CD4-positive, alpha-beta T cell treated with Interleukin-4 for 1 hour (primary cell): ENCODE results near the gene NMUR2.

Experiments
- DNase-seq, 2 donors: peaks; one replicate each; pipeline ENCODE4 v3.0.0-alpha.2; 2020 to 2022

NMUR2 gene, protein sequence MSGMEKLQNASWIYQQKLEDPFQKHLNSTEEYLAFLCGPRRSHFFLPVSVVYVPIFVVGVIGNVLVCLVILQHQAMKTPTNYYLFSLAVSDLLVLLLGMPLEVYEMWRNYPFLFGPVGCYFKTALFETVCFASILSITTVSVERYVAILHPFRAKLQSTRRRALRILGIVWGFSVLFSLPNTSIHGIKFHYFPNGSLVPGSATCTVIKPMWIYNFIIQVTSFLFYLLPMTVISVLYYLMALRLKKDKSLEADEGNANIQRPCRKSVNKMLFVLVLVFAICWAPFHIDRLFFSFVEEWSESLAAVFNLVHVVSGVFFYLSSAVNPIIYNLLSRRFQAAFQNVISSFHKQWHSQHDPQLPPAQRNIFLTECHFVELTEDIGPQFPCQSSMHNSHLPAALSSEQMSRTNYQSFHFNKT

DNA sequence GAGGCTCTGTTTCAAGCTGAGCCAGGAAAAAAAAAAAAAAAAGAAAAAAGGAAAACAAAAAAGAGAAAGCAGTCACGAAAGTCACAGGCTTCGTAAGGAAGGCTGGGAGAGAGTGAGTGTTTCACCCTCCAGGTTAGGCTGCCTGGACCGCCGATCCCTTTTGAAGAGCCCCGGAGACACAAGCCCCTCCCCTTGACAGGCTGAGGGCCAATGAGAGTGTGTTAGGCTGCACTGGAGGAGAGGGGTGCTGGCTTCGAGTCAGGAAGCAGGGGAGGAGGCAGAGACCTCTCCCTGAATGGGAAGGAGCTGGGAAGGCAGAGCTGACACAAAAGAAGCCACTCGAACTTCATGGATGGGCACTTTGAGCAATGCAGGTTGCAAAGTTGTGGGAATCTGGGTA lies at the start of gene NMUR2:
NMUR2 (minus strand) TSS at position 135 of the 400 bp plus-strand sequence. CDS start 166 bp downstream, outside the sequence.
- DNase-seq: no peak

DNA sequence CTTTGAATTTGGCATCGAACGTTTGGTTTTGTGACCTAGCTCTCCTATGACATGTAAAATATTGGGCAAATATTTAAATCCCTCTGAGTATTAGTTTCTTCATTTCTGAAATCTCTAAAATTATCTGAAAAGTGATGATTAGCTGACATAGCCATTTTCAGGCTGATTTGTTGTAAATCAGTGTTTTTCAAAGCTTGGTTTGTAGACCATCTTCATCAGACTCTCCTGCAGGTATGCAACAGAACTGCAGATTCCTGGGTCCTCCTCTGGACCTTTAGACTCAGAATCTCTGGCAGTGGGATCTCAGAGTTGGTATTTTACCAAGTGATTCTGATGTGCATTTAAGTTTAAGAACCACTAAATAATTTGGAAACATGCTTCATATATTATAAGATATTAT lies 38.9 kb upstream of the NMUR2 start:
- DNase-seq: no peak

DNA sequence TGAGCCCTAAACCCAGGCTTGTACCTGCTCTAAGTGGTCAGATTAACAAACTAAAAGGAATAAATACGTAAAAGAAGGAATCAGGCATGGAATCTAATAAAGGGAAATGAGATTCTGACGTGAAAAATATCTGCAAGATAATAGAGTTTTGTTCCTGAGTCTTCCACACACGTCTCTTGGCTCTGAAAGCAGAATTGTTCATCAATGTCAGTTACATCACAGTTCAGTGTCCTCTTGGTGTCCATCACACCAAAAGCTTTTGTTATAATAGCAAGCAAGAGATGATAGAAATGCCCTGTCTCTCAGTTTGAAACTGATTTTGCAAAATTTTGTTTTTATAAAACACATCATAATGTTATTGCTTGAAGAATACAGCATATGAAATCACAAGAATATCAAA lies 34.7 kb upstream of the NMUR2 start:
- DNase-seq: no peak

DNA sequence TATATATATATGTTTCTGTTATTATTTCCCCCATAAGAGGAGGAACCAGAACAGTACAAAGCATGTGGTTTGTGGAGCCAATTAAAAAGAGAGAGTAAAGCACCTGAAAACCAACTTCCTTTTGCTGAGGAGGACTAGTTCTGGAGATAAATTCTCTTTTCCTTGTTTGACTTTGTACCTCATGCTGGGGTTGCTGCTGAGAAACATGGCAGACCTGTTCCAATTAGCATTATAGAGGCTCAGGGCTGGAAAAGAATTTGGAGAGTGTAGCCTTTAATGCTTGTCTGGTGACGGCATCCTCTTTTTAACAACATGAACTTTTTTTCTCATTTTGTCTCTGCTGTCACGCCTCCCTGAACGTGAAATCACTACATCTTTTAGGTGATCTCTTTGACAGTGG lies 32.8 kb upstream of the NMUR2 start:
- no peak for DNase-seq

DNA sequence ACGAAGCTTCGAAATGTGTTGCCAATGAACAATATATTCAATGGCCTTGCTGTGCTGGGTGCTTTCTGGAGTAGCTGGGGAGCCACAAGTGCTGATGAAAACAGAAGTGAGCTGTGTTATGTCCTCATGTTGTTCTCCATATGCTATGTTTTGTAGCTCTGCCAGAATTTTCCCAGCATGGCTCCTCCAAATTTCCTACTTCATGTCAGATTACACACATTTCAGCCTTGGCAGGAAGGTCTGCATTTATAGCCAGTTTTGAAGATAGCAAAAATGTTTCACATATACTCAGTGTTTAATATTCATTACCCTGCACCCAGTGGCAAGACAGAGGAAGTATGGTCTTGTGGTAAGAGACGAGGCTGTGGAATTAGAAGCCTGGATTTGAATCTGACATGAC lies 22.6 kb upstream of the NMUR2 start:
- DNase-seq: no peak

DNA sequence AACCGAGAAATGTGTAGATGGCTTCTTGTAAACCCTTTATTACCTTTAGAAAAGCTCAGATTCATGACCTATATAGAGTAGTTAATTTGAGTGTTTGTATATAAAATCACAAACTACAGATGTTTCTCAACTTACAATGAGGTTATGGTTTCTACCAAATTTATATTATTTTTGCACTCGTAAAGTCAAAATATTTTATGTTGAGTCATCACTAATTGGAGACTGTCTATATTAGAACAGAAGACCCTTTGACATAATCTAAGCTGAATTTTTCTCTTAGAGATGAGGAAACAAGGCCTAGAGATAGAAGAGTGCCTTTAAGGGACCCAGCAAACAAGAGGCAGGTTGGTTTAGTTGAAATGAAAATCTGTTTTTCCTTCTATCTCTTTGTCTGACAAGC lies 20.0 kb upstream of the NMUR2 start:
- DNase-seq: no peak

DNA sequence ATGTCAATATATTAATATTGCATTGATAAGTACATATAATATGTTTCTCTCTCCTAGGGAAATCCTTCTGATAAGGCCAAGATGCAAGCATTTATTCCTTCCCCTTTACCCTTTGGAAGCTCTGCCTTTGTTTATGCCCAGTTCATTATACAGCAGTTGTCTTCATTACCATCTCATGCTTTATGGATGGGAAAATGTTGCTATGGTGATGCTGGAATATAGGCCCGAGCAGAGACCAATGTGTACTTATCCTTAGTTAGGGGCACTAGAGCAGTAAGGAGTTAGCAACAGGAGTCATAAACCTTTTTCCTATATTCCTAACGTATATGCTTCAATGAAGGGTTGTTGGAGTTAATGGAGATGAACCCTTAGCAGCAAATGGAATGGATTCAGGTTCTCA lies 19.4 kb upstream of the NMUR2 start:
- DNase-seq: no peak

DNA sequence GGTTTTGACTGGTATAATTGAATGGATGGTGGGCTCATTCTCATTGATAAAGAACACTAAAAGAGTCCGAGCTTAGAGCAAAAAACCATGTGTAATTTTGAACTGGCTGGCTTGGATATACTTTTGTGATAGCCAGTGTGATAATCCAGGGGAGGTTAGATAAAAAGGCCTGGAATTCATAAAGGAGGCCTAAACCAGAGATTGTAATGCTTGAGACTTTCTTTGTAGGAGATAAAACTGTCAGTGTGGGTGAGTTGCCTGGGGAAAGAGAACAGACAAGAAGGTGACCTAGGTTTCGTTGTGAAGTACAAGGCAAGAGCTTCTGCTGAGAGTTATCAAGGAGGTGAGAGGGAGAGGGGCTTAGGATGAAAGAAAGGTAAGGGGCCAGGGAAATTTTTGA lies 17.0 kb upstream of the NMUR2 start:
- DNase-seq: no peak

DNA sequence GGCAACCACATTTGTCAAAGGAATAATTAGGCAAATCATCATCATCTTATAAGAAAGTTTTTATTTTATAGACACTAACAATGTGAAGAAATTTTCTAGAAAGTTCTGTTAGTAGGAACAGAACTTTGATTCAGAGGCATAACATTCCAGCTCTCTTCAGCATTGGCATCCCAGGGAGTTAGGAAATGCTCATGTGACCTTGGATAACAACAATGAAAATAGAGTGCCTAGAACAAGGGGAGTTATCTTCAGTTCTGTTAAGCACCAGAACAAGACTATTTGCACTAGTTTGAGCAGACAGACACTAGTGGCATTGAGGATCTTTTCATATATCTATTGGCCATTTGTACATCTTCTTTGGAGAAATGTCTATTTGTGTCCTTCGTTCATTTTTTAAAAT lies 7.0 kb upstream of the NMUR2 start:
- no peak for DNase-seq

DNA sequence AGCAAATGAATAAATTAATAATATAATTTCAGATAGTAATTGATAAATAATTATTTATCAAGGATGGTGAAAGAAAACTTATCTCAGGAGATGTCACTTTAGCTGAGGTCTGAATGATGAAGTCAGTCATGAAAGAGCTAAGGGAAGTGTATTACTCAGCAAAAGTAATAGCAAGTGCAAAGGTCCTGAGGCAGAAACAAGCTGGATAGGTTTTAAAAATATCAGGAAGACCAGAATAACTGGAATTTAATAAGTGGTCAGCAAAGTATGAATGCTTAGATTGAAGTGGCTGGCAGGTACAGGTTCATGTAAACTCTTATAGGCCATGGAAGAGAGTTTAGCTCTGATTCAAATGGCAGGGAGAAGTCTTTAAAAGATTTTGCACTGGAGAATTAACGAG lies 1.0 kb upstream of the NMUR2 start:
- no peak for DNase-seq

DNA sequence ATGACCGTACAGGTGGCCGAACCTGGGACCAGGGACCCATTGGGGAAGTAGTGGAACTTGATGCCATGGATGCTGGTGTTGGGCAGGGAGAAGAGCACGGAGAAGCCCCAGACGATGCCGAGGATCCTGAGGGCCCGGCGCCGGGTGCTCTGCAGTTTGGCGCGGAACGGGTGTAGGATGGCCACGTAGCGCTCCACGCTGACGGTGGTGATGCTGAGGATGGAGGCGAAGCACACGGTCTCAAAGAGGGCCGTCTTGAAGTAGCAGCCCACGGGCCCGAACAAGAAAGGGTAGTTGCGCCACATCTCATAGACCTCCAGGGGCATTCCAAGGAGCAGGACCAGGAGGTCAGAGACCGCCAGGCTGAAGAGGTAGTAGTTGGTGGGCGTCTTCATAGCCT lies 585 bp downstream of the NMUR2 start:
- no peak for DNase-seq

DNA sequence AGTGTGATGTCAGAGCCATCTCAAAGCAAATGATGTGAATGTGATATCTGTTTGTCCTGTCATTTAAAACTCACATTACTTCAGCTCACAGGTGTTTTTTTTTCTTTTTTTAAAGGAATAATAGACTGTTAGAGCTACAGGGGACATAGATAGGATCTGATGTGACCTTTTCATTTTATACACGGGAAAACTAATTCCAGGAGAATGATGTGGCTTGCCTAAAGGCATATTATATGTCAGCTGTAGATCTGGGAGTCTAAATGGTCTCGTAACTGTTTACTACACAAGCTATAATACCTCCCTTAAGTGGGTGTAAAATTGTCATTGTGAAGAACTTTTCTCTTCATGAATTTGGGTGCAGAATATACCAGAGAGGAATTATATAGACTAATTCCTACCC lies 2.0 kb downstream of the NMUR2 start:
- no peak for DNase-seq

DNA sequence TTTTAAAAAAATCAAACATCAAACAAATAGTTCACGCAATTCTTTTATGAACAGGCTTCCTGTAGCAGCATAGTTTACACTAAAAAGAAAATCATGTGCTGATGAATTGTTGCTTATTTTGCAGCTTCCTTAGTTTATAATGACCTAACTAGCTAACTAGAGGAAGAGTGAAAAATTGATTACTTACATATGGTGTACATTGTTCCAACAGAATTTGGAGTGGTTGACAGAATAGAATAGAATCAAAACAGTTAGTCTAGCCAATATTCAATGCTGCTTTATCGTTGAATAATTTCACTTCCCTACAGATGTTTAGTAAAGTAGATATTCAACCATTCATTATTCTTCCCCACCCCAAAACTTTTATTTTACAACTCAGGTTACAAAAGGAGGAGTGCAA lies 4.2 kb downstream of the NMUR2 start:
- no peak for DNase-seq

DNA sequence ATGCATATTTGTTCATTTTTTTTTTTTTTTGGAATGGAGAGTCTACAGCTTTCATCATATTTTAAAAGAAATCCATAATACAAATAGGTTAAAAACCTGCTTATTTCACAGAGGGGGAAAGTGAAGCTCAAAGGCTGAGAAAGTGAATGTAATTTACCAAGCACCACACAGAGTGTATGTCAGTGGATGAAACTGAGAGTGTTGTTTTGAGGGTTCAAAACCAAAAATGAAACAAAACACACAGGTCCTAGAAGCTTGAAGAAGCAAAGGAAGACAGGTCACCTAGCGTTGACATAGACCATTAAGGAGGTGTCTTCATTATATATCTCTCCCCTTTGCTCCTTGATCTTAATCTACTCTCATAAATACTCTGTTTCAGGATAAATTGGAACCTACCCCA lies 7.5 kb downstream of the NMUR2 start:
- DNase-seq: no peak

DNA sequence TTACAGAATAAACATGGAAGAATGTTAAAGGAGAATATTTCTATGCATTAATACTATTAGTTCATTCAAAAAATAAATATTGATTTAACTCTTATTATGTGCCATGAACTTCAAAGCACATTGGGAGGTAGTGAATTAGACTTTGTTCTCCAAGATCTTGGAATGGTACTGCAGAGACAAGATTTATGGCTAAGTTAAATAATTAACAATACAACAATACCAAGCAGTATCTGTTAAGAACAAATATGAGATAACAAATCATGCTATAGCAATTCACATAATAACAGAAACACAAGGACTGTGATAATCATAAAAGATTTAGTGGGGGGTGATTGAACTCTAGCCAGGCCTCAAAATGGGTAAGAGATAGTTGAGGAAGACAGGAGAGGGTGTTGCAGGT lies 11.6 kb downstream of the NMUR2 start:
- no peak for DNase-seq

DNA sequence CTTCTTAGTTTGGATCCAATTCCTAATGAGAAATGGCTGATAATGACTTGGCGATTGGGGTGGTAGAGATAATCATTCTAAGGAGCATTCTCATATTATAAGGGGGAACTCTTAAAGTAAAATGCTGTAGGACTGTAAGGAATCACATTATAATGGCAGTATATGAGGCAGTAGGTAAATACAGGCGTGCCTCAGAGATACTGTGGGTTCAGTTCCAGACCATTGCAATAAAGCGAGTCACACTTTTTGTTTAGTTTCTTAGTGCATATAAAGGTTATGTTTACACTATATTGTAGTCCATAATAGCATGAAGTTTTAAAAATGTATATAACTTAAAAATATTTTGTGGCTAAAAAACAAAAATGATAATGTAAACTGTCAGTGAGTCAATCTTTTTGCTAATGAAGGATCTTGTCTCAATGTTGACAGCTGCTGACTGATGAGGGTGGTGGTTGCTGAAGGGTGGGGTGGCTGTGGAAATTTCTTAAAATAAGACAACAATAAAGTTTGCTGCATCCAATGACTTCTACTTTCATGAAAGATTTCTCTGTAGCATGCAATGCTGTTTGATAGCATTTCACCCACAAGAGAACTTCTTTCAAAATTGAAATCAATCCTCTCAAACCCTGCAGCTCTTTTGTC lies 15.8 kb downstream of the NMUR2 start:
- no peak for DNase-seq

DNA sequence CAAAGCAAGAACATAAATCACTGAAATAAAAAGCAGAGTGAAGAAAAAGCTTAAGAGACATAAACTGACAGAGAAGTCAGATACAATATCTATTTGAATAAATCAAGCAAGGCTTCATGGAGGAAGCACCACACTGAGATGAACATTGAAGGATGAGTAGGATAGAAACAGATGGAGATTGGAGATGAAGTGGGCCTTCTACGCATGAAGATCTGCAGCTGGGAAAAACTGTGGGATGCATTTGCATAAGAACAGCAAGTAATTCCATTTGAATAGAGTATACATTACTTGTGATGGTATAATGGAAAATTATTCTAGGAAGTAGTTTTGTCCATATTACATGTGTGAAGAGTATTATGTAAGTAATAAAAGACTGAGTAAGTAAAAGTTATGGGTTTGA lies 16.5 kb downstream of the NMUR2 start:
- no peak for DNase-seq

DNA sequence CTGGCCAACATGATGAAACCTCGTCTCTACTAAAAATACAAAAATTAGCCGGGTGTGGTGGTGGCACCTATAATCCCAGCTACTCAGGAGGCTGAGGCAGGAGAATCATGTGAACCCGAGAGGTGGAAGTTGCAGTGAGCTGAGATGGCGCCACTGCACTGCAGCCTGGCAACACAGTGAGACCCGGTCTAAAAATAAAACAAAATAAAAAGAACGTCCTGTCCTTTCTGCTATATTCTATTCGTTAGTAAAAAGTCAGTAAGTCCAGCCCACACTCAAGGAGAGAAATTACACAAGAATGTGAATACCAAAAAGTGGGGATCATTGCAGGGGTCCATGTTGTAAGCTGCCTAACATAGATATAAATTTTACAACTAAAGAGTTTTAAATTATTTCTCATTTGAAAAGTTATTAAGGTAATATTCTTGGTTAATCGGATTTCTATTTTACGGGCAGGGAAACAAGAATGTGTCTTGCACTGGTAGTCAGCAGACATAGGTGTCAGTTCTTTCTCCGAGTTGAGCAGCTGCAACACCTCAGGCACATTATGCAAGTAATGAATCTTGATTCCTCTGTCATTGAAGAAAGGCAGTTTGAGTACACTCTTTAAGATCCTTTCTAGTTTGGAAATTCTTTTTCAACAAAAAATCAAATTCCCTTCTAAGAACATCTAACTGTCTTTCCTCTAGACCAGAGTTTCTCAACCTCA lies 24.5 kb downstream of the NMUR2 start:
- DNase-seq: no peak

DNA sequence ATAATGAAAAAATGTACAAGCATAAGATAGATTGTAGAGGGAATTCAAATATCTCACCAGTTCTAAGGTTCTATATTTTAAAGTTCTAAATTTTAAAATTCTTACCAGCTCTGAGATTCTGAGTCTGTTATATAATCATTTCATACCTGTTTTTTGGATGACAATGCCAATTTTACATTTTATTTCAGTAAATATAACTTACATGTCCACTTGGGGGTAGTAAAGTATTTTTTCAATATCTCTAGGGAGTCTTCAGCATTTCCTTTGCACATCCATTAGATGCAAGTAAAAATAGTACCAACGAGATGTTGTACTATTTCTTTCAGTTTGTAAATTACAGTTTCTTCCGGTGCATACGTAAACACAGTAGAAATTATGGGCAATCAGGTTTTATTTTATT lies 25.7 kb downstream of the NMUR2 start:
- DNase-seq: no peak

DNA sequence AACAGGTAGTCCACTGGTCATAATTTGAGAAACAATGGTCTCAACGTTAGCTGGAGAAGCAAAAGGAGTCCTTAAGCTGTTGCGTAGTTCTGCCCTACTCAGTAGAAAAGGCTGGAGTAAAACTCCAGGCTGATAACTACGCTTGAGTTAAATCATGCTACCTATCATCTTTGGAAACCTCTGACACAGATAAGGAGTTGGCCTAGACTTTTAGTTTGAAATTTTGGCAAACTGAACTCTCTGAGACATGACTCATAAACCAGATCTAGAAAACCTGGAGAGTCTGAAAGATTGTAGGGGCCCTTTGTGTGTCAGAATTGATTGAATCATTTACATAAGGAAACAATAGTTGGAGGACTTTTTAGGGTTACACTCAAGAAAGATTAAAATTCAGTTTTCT lies 26.3 kb downstream of the NMUR2 start:
- no peak for DNase-seq

DNA sequence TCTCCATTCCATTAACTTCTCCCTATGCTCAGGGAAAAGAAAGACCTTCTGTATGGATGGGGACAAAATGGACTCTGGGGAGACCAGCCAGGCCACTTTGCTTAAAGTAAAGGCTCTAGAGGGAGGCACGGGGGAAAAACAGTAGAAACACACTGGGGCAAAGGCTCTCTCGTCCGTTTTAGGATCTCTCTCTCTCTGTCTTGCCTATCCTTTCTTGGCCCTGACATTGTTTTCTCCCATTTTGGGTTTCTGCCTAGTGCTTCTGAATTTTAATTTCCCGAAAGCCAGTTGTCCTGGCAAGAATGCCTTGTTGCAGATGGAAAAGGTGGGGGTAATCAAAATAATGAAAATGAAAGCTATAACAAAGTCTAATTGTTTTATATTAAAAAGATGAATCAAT lies 28.2 kb downstream of the NMUR2 start:
- no peak for DNase-seq

DNA sequence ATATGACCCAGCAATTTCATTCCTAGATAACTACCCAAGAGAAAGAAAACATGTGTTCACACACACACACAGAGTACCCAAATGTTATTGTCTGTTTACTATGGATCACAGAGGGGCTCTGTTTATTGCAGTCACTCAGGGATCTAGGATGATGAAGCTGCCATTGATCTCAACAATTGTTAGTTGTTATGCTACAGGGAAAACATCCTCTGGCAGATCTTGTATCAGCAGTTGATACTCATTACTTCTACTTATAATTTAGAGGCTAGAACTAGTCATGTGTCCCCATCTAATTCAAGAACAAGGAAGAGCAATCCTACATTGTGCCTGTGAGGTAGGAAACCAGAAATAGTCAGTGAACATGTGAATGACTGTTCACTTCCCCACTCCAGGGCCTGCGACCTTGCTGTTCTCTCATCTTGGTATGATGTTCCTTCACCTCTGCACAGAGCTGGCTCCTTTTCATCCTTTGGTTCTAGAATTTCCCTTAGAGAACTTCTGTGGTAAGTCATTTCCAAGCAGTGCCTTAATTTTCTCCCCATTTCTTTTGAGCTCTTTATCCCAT lies 30.3 kb downstream of the NMUR2 start:
- DNase-seq: no peak

DNA sequence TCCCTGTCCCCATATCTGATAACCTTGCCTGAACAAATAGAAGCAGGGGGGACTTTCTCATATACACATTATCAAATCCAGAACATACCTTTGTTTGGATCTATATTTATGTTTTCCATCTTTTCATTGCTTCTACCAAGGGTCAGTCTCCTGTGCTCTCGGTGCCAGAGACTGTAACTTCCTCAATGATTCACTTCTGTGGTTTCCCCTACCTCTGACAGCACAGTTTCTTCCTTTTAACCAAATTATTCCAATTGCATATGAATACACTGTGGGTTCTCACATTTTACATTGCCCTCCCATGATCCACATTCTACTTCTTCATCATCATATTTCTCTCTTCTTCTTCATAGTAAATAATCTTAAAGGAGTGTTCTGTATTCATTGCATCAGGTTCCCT lies 32.2 kb downstream of the NMUR2 start:
- no peak for DNase-seq

DNA sequence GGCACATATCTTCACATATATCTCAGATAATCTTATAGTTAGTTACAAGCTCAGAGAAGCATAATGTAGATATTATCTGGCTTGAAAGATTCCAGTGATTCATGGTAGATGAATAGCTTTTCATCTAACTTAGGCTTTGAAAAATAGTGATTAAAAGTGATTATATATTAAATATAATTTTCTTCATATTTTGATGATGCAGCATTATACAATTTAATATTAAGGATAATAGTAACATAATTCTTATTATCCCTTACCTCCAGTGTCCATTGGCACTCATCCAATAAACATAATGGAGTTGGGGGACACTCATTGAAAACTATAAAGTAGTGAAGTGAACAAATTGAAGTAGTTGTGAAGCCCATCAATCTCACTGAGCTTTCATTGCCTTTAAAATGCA lies 35.8 kb downstream of the NMUR2 start:
- DNase-seq: no peak
